IMR-90 (cell line): Measurements from ENCODE around the gene HNRNPAB. TPM values are rescaled to one million over a fixed set of nuclear protein-coding genes. Genes with fewer than 3 reads are reported as not detected.

ENCODE experiments used
- ATAC-seq: fragments of 200-7000 bp; cut with Tn5 transposase; 2 replicates; pipeline ENCODE4 v1.9.1; 2020; ENCODE audit warnings: low read depth, mild to moderate bottlenecking, moderate library complexity
- BruUV-seq: library from RNA; stranded (reverse); fragments of 400-500 nt; replicated peaks from 2 replicates; lab custom pipeline; 2021; lab: Mats Ljungman, UMichigan
- CTCF ChIA-PET: fragments of 300-600 bp; formaldehyde crosslinking; extraction: SDS; loops from one replicate; lab custom pipeline; 2021; ENCODE audit warnings: antibody characterized with exemption; lab: Yijun Ruan, JAX
- POLR2A ChIA-PET: fragments of 300-600 bp; sonication (Branson Sonifier 250); formaldehyde crosslinking; loops from one replicate; lab custom pipeline; 2022; ENCODE audit warnings: antibody characterized with exemption; ENCODE audit not compliant: unreplicated experiment; lab: Charles Lee
- DNase-seq: peaks from one replicate; pipeline ENCODE4 v3.0.0; 2013
- H2AFZ ChIP-seq: replicated peaks from 2 replicates; pipeline ENCODE3; 2013; ENCODE audit warnings: low read length, mild to moderate bottlenecking; ENCODE audit not compliant: poor library complexity
- H2AK5ac ChIP-seq: 2 replicates; pipeline ENCODE4 v1.6.1; 2013; ENCODE audit warnings: low read depth, low read length, inconsistent platforms
- H2AK9ac ChIP-seq: replicated peaks from 2 replicates; pipeline ENCODE3; 2013; ENCODE audit warnings: mild to moderate bottlenecking, low read depth, low read length, moderate library complexity; ENCODE audit not compliant: poor library complexity
- H2BK120ac ChIP-seq: 2 replicates; pipeline ENCODE4 v1.6.1; 2013; ENCODE audit warnings: low read depth, low read length, inconsistent platforms
- H2BK15ac ChIP-seq: 3 replicates; pipeline ENCODE4 v1.6.1; 2013; ENCODE audit warnings: low read depth, low read length, inconsistent platforms
- H2BK20ac ChIP-seq: 2 replicates; pipeline ENCODE4 v1.6.1; 2013; ENCODE audit warnings: low read depth, mild to moderate bottlenecking, inconsistent platforms, low read length, moderate library complexity
- H2BK5ac ChIP-seq: 2 replicates; pipeline ENCODE4 v1.6.1; 2013; ENCODE audit warnings: mild to moderate bottlenecking, low read depth, low read length, inconsistent platforms; ENCODE audit not compliant: poor library complexity, severe bottlenecking
- H3K14ac ChIP-seq: replicated peaks from 2 replicates; pipeline ENCODE4 v1.6.1; 2013; ENCODE audit warnings: low read depth, low read length, inconsistent platforms
- H3K18ac ChIP-seq: 2 replicates; pipeline ENCODE4 v1.6.1; 2013; ENCODE audit warnings: low read depth, low read length, control low read depth
- H3K23ac ChIP-seq: 2 replicates; pipeline ENCODE4 v1.6.1; 2013; ENCODE audit warnings: low read depth, low read length, inconsistent platforms
- H3K27ac ChIP-seq: 2 replicates; pipeline ENCODE4 v1.5.1; 2013; ENCODE audit warnings: mild to moderate bottlenecking, control low read depth, low read length; ENCODE audit not compliant: insufficient read depth
- H3K27me3 ChIP-seq: 2 replicates; pipeline ENCODE4 v1.6.1; 2013; ENCODE audit warnings: low read length; ENCODE audit not compliant: control insufficient read depth, insufficient read depth
- H3K36me3 ChIP-seq: 2 replicates; pipeline ENCODE4 v1.6.1; 2013; ENCODE audit warnings: low read length, mixed read lengths; ENCODE audit not compliant: control insufficient read depth, insufficient read depth
- H3K4ac ChIP-seq: 2 replicates; pipeline ENCODE4 v1.6.1; 2013; ENCODE audit warnings: low read depth, low read length, inconsistent platforms
- H3K4me1 ChIP-seq: 2 replicates; pipeline ENCODE4 v1.6.1; 2013; ENCODE audit warnings: low read length, mixed read lengths; ENCODE audit not compliant: control insufficient read depth, insufficient read depth
- H3K4me2 ChIP-seq: 2 replicates; pipeline ENCODE4 v1.6.1; 2013; ENCODE audit warnings: low read depth, mild to moderate bottlenecking, control low read depth, low read length, moderate library complexity
- H3K4me3 ChIP-seq: 2 replicates; pipeline ENCODE4 v1.5.1; 2013; ENCODE audit warnings: low read depth, mild to moderate bottlenecking, control low read depth, low read length, moderate library complexity; ENCODE audit not compliant: insufficient read depth
- H3K56ac ChIP-seq: 2 replicates; pipeline ENCODE4 v1.6.1; 2013; ENCODE audit warnings: low read length, inconsistent platforms; ENCODE audit not compliant: insufficient read depth; ENCODE audit errors: extremely low read depth
- H3K79me1 ChIP-seq, 2 experiments: 2 replicates each; pipeline ENCODE4 v1.6.1; 2013; ENCODE audit warnings: low read length in 2 of 2, inconsistent platforms in 1 of 2, low read depth in 1 of 2
- H3K9ac ChIP-seq: 2 replicates; pipeline ENCODE4 v1.6.1; 2013; ENCODE audit warnings: low read depth, low read length, control low read depth
- H3K9me1 ChIP-seq: 2 replicates; pipeline ENCODE4 v1.6.1; 2013; ENCODE audit warnings: low read length, inconsistent platforms; ENCODE audit not compliant: insufficient read depth
- H3K9me3 ChIP-seq: 2 replicates; pipeline ENCODE4 v1.6.1; 2013; ENCODE audit warnings: low read length; ENCODE audit not compliant: control insufficient read depth, insufficient read depth
- H4K20me1 ChIP-seq: 2 replicates; pipeline ENCODE4 v1.6.1; 2013; ENCODE audit warnings: low read length, inconsistent platforms; ENCODE audit not compliant: insufficient read depth
- H4K5ac ChIP-seq: 2 replicates; pipeline ENCODE4 v1.6.1; 2013; ENCODE audit warnings: mild to moderate bottlenecking, low read depth, low read length, control low read depth
- H4K8ac ChIP-seq, 2 experiments: 2 replicates each; pipeline ENCODE4 v1.6.1; 2013; ENCODE audit warnings: low read depth in 2 of 2, low read length in 2 of 2, control low read depth in 1 of 2, inconsistent platforms in 1 of 2
- H4K91ac ChIP-seq: 2 replicates; pipeline ENCODE4 v1.6.1; 2013; ENCODE audit warnings: low read depth, low read length, inconsistent platforms; ENCODE audit not compliant: insufficient read depth
- CEBPB ChIP-seq: IDR thresholded peaks from 2 replicates; pipeline ENCODE4 v1.6.1; 2012; ENCODE audit warnings: low read depth, low read length, improper control_type of control experiment
- FOS ChIP-seq: fragments of 150-350 bp; IDR thresholded peaks from 2 replicates; pipeline ENCODE4 v1.6.1; 2016; ENCODE audit warnings: low read depth, low read length
- MAFK ChIP-seq: IDR thresholded peaks from 2 replicates; pipeline ENCODE4 v1.6.1; 2012; ENCODE audit warnings: low read depth, low read length, improper control_type of control experiment
- MXI1 ChIP-seq: IDR thresholded peaks from 2 replicates; pipeline ENCODE4 v1.6.1; 2012; ENCODE audit warnings: low read depth, mild to moderate bottlenecking, low read length, moderate library complexity, borderline replicate concordance
- NFE2L2 ChIP-seq: fragments of 150-350 bp; IDR thresholded peaks from 2 replicates; pipeline ENCODE4 v1.6.1; 2016; ENCODE audit warnings: low read depth, mild to moderate bottlenecking, low read length
- RAD21 ChIP-seq: IDR thresholded peaks from 2 replicates; pipeline ENCODE4 v1.6.1; 2012; ENCODE audit warnings: low read length, improper control_type of control experiment
- RCOR1 ChIP-seq: IDR thresholded peaks from 2 replicates; pipeline ENCODE4 v1.6.1; 2012; ENCODE audit warnings: mild to moderate bottlenecking, low read length, improper control_type of control experiment; ENCODE audit not compliant: insufficient replicate concordance
- WGBS, 2 experiments: methylation state at CpG; one replicate each; pipeline versions ENCODE4 v1.1.5 to v1.1.7; 2013; ENCODE audit warnings: missing lambda C conversion rate in 2 of 2; ENCODE audit not compliant: insufficient read length in 1 of 2; ENCODE audit errors: extremely low coverage in 2 of 2; 5-methylcytosine and 5-hydroxymethylcytosine counted together
- dilution Hi-C: fragments of 300-500 bp; cut with HindIII; formaldehyde crosslinking; loops from one replicate; pipeline ENCODE4 v1.14.3; 2018; ENCODE audit warnings: low sequenced_read_pairs; ENCODE audit not compliant: unreplicated experiment
- in situ Hi-C: fragments of 300-500 bp; cut with MboI; formaldehyde crosslinking; loops from 3 replicates; pipeline ENCODE4 v1.14.3; 2019; ENCODE audit warnings: low sequenced_read_pairs, inconsistent platforms, mixed read lengths
- intact Hi-C: fragments of 100-400 bp; cut with micrococcal nuclease; formaldehyde crosslinking; loops from 2 replicates; pipeline ENCODE4 v1.10.0; 2022
- polyA plus RNA-seq, 3 experiments: library from polyadenylated mRNA; depleted of rRNA; stranded (reverse); fragments of >200 nt; gene quantifications; 2 replicates each; pipeline ENCODE4 v1.2.3, GENCODE V29; 2012; ENCODE audit warnings: low replicate concordance in 1 of 3
- total RNA-seq: library from RNA; depleted of rRNA; stranded (reverse); fragments of >200 nt; gene quantifications from 2 replicates; pipeline ENCODE4 v1.2.3, GENCODE V29; 2012
- TF ChIP-seq, protein P1 (sequence below): fragments of 150-350 bp; IDR thresholded peaks from 2 replicates; pipeline ENCODE4 v1.6.1; 2016; ENCODE audit warnings: low read depth, mild to moderate bottlenecking, low read length, moderate library complexity, borderline replicate concordance
- TF ChIP-seq, protein P2 (sequence below): conservative IDR thresholded peaks from 2 replicates; pipeline ENCODE4 v1.5.1; 2012; ENCODE audit warnings: mild to moderate bottlenecking, low read depth, low read length, improper control_type of control experiment

HNRNPAB gene
- total and polyA plus RNA-seq, 2 of the 4 experiments (the other 2 are of a cell fraction) = 32.1 to 128 TPM

DNA sequence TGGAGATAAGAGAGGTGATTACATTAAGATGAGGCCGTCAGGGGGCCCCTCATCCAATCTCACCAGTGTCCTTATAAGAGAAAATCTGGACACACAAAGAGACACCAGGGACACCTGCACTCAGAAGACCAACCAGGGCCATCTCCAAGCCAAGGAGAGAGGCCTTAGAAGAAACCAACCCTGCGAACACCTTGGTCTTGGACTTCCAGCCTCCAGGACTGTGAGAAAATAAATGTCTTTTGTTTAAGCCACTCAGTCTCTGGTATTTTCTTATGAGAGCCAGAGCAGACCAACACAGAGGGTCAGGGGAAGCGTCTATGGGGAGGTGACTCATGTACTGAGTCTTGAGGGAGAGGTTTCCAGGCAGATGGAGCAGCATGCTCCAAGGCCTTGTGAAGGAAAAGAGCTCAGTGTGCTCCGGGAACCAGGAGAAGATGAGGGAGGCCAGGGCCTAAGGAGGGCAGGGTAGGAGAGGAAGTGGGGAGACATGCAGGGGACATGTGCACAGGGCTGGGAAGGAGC is 22.9 kb downstream of the HNRNPAB start:
- Histone ChIP-seq H3K27me3 (no peaks in the 10 kb centered on the region), H3K23ac (no peak overlapping the region), H3K4me2 (no peak overlapping the region), H4K8ac (no peak overlapping the region), H3K9me3 (0 out of 2 replicates have a peak, but pooled peaks cover 2% of the 10 kb centered on the region), H3K18ac (no peak overlapping the region), H3K56ac (no peak overlapping the region), H3K14ac (no peak overlapping the region), H4K20me1 (peaks cover 6% of the 10 kb centered on the region), H3K4me1 (peaks cover 7% of the 10 kb centered on the region), H3K4me3 (no peak overlapping the region), H4K91ac (no peak overlapping the region), H2AK5ac (no peak overlapping the region), H3K4ac (no peak overlapping the region), H2BK120ac (no peak overlapping the region), H4K5ac (no peak overlapping the region), H3K9me1 (peaks cover 24% of the 10 kb centered on the region), H2BK5ac (no peak overlapping the region), H2AFZ (no peak overlapping the region), H3K79me1 (peaks cover 22 to 82% of the 10 kb centered on the region in 2 experiments), H3K9ac (no peak overlapping the region), H2BK20ac (no peak overlapping the region), H3K36me3 (peaks cover 49% of the 10 kb centered on the region), H2BK15ac (no peak overlapping the region), H3K27ac (no peak overlapping the region), H2AK9ac (no peak overlapping the region)
- dilution Hi-C loops = no loop called here
- in situ Hi-C loops = no loop called here
- DNase-seq = peak; percentile 63
- TF ChIP-seq FOS (no peak), MAFK (no peak), NFE2L2 (no peak), RAD21 (no peak), CEBPB (no peak), MXI1 (no peak), RCOR1 (no peak)
- TF ChIP-seq, protein P1, sequence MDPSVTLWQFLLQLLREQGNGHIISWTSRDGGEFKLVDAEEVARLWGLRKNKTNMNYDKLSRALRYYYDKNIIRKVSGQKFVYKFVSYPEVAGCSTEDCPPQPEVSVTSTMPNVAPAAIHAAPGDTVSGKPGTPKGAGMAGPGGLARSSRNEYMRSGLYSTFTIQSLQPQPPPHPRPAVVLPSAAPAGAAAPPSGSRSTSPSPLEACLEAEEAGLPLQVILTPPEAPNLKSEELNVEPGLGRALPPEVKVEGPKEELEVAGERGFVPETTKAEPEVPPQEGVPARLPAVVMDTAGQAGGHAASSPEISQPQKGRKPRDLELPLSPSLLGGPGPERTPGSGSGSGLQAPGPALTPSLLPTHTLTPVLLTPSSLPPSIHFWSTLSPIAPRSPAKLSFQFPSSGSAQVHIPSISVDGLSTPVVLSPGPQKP = no peak
- TF ChIP-seq, protein P2, sequence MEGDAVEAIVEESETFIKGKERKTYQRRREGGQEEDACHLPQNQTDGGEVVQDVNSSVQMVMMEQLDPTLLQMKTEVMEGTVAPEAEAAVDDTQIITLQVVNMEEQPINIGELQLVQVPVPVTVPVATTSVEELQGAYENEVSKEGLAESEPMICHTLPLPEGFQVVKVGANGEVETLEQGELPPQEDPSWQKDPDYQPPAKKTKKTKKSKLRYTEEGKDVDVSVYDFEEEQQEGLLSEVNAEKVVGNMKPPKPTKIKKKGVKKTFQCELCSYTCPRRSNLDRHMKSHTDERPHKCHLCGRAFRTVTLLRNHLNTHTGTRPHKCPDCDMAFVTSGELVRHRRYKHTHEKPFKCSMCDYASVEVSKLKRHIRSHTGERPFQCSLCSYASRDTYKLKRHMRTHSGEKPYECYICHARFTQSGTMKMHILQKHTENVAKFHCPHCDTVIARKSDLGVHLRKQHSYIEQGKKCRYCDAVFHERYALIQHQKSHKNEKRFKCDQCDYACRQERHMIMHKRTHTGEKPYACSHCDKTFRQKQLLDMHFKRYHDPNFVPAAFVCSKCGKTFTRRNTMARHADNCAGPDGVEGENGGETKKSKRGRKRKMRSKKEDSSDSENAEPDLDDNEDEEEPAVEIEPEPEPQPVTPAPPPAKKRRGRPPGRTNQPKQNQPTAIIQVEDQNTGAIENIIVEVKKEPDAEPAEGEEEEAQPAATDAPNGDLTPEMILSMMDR = no peak
- POLR2A ChIA-PET = no interaction called here
- ATAC-seq = no peak
- CTCF ChIA-PET = no interaction called here
- intact Hi-C loops = no loop called here
- no TSS peak for BruUV-seq
- WGBS, 2 experiments = 100% methylated on average over 1 of the region's 4 CpGs; no CpG with 5 or more reads in 1 of the 2 experiments
